Measurements from ENCODE around the gene RFXANK.

RFXANK gene

DNA sequence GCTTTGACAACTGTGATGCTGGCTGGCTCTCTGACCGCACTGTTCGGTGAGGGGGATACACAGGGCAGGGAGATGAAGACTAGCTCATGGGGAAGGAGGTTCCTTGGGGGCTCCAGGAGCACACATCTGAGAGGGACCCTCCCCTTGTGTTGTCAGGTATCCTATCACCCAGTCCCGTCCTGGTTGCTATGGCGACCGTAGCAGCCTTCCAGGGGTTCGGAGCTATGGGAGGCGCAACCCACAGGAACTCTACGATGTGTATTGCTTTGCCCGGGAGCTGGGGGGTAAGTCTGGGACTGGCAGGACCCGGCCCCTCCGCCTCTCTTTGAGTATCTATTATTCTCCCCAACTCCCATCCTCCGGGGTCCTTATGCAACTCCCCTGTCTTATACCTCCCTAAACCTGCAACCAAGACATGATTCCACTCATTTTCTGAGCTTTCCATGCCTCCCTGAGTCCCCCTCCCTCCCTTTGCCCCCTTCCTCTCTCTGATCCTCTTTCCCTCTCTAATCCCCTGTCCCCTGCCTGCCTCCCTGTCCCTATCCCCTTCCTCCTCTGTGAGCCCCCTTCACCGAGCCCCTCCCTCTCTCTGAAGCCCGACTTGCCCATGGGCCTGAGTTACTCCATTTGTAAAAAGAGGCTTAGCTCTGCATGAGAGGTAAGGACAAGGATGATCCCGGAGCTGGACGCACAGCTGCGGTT, 32.2 kb downstream of the RFXANK start:
- Histone ChIP-seq H3K27me3 (ENCODE audit: control insufficient read depth, insufficient read depth, low read length) (peaks cover 34% of the 10 kb centered on the region), H3K4me1 (ENCODE audit: control insufficient read depth, low read depth, low read length) (peaks cover 5% of the 10 kb centered on the region), H3K27ac (ENCODE audit: low read length) (no peak overlapping the region), H3K9me3 (ENCODE audit: control insufficient read depth, low read depth, low read length) (no peaks in the 10 kb centered on the region), H3K36me3 (ENCODE audit: control insufficient read depth, low read depth, low read length) (no peaks in the 10 kb centered on the region), H3K9ac (ENCODE audit: low read length) (no peak overlapping the region), H3K4me3 (ENCODE audit: low read length) (peak overlapping the region; percentile 44)

DNA sequence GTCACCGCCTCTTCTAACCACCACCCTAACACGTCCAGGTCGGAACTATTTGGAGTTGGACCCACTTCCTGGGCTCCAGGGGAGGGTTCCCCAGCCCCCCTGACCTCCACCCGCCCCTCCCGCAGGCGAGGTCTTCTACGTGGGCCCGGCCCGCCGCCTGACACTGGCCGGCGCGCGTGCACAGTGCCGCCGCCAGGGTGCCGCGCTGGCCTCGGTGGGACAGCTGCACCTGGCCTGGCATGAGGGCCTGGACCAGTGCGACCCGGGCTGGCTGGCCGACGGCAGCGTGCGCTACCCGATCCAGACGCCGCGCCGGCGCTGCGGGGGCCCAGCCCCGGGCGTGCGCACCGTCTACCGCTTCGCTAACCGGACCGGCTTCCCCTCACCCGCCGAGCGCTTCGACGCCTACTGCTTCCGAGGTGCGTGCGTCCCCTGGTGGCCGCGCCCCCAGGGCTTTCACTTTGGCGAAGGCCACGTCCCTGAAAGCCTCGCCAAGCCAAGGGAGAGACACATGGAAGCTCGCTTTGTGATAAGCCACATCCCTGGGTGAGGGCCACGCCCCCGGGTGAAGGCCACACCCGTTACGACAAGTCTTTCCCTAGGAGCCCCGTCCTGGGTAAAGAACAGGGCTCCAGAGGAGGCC, 32.9 kb downstream of the RFXANK start:
- H3K36me3 ChIP-seq (ENCODE audit: control insufficient read depth, low read depth, low read length), result no peaks in the 10 kb centered on the region
- peak overlapping the region; percentile 44 for H3K4me3 ChIP-seq (ENCODE audit: low read length)
- no peak overlapping the region for H3K9ac ChIP-seq (ENCODE audit: low read length)
- peaks cover 34% of the 10 kb centered on the region for H3K27me3 ChIP-seq (ENCODE audit: control insufficient read depth, insufficient read depth, low read length)
- H3K9me3 ChIP-seq (ENCODE audit: control insufficient read depth, low read depth, low read length), result no peaks in the 10 kb centered on the region
- peaks cover 5% of the 10 kb centered on the region for H3K4me1 ChIP-seq (ENCODE audit: control insufficient read depth, low read depth, low read length)
- no peak overlapping the region for H3K27ac ChIP-seq (ENCODE audit: low read length)

DNA sequence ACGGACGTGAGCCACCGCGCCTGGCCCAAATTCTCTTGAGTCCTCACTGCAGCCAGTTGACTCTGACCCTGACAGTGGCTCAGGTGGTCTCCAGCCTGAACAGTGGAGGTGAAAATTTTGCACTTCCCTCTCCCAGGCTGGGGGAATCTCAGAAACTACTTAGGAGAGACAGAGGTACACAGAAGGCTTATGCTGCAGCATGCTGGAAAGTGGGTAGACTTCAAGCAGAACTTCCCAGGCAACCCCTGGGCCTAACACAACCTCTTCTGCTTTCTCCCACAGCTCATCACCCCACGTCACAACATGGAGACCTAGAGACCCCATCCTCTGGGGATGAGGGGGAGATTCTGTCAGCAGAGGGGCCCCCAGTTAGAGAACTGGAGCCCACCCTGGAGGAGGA, 34.1 kb downstream of the RFXANK start:
- Histone ChIP-seq H3K4me1 (ENCODE audit: control insufficient read depth, low read depth, low read length) (peaks cover 5% of the 10 kb centered on the region), H3K9me3 (ENCODE audit: control insufficient read depth, low read depth, low read length) (no peaks in the 10 kb centered on the region), H3K9ac (ENCODE audit: low read length) (no peak overlapping the region), H3K36me3 (ENCODE audit: control insufficient read depth, low read depth, low read length) (no peaks in the 10 kb centered on the region), H3K27ac (ENCODE audit: low read length) (no peak overlapping the region), H3K4me3 (ENCODE audit: low read length) (no peak overlapping the region), H3K27me3 (ENCODE audit: control insufficient read depth, insufficient read depth, low read length) (peaks cover 34% of the 10 kb centered on the region)

DNA sequence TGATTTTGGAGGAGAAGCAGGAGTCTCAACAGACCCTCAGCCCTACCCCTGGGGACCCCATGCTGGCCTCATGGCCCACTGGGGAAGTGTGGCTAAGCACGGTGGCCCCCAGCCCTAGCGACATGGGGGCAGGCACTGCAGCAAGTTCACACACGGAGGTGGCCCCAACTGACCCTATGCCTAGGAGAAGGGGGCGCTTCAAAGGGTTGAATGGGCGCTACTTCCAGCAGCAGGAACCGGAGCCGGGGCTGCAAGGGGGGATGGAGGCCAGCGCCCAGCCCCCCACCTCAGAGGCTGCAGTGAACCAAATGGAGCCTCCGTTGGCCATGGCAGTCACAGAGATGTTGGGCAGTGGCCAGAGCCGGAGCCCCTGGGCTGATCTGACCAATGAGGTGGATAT, 34.6 kb downstream of the RFXANK start:
- Histone ChIP-seq H3K4me1 (ENCODE audit: control insufficient read depth, low read depth, low read length) (peaks cover 5% of the 10 kb centered on the region), H3K9me3 (ENCODE audit: control insufficient read depth, low read depth, low read length) (no peaks in the 10 kb centered on the region), H3K36me3 (ENCODE audit: control insufficient read depth, low read depth, low read length) (no peaks in the 10 kb centered on the region), H3K9ac (ENCODE audit: low read length) (no peak overlapping the region), H3K4me3 (ENCODE audit: low read length) (no peak overlapping the region), H3K27me3 (ENCODE audit: control insufficient read depth, insufficient read depth, low read length) (peaks cover 34% of the 10 kb centered on the region), H3K27ac (ENCODE audit: low read length) (no peak overlapping the region)

- H3K9me3 ChIP-seq (ENCODE audit: control insufficient read depth, low read depth, low read length), result no peaks in the 10 kb centered on the region
- H3K27ac ChIP-seq (ENCODE audit: low read length), result no peak overlapping the region
- no peak overlapping the region for H3K4me3 ChIP-seq (ENCODE audit: low read length)
- peaks cover 34% of the 10 kb centered on the region for H3K27me3 ChIP-seq (ENCODE audit: control insufficient read depth, insufficient read depth, low read length)
- no peaks in the 10 kb centered on the region for H3K36me3 ChIP-seq (ENCODE audit: control insufficient read depth, low read depth, low read length)
- peaks cover 5% of the 10 kb centered on the region for H3K4me1 ChIP-seq (ENCODE audit: control insufficient read depth, low read depth, low read length)
- no peak overlapping the region for H3K9ac ChIP-seq (ENCODE audit: low read length)
Measured at GRCh38 chr19:19227217-19227616, 35.2 kb downstream of the RFXANK start.

DNA sequence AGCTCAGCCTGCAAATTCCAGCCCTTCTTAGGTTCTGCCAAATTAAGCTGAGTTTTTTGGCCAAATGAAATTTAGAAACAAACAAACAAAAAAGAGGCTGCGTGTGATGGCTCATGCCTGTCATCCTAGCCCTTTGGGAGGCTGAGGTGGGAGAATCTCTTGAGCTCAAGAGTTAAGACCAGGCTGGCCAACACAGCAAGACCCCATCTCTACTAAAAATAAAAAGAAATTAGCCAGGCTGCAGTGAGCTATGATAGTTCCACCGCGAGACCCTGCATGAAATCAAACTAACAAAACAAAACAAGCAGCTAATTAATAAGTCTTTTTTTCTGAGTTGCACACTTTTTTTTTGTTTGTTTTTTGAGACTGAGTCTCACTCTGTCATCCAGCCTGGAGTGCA, 37.6 kb downstream of the RFXANK start:
- no peak overlapping the region for H3K27ac ChIP-seq (ENCODE audit: low read length)
- H3K27me3 ChIP-seq (ENCODE audit: control insufficient read depth, insufficient read depth, low read length), result peaks cover 18% of the 10 kb centered on the region
- H3K4me1 ChIP-seq (ENCODE audit: control insufficient read depth, low read depth, low read length), result peaks cover 5% of the 10 kb centered on the region
- no peak overlapping the region for H3K9ac ChIP-seq (ENCODE audit: low read length)
- no peaks in the 10 kb centered on the region for H3K36me3 ChIP-seq (ENCODE audit: control insufficient read depth, low read depth, low read length)
- peaks cover 5% of the 10 kb centered on the region for H3K9me3 ChIP-seq (ENCODE audit: control insufficient read depth, low read depth, low read length)
- H3K4me3 ChIP-seq (ENCODE audit: low read length), result no peak overlapping the region

DNA sequence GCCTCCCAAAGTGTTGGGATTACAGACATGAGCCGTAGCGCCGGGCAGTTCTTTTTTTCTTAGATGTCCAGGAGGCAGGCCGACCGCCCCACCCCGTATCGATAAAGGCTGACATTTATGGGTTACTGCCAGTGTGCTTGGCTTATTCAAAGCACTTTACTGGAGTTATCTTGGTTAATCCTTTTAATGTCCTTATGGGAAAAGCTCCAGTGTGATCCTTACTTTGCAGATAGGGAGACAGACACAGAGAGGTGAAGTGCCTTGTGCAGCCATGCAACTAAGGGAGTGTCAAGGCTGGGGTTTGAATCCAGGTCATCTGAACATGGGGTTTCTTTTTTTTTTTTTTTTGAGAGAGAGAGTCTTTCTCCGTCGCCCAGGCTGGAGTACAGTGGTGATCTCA, 38.9 kb downstream of the RFXANK start:
- Histone ChIP-seq H3K4me3 (ENCODE audit: low read length) (no peak overlapping the region), H3K27ac (ENCODE audit: low read length) (no peak overlapping the region), H3K27me3 (ENCODE audit: control insufficient read depth, insufficient read depth, low read length) (peaks cover 5% of the 10 kb centered on the region), H3K4me1 (ENCODE audit: control insufficient read depth, low read depth, low read length) (no peaks in the 10 kb centered on the region), H3K36me3 (ENCODE audit: control insufficient read depth, low read depth, low read length) (no peaks in the 10 kb centered on the region), H3K9ac (ENCODE audit: low read length) (no peak overlapping the region), H3K9me3 (ENCODE audit: control insufficient read depth, low read depth, low read length) (peaks cover 7% of the 10 kb centered on the region)

DNA sequence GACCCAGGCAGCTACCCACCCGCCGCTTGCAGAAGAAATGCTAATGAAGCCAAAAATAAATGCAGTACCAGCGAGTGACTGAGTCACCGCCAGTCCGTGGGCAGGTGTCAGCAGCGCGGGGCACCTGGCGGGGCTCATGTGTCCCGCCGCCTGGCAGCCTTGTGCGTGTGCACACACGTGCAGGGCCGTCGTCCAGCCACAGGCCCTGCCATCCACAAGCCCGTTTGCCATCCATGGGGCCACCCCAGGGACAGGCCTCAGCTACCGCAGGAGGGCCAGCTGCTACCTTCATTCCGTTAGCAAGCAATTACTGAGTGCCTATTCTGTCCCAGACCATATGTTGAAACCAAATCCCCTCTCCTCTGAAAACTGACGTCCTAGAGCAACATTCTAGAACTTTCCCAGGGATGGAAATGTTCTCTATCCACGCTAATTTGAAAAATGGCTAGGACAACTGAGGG, 40.2 kb downstream of the RFXANK start:
- Histone ChIP-seq H3K9me3 (ENCODE audit: control insufficient read depth, low read depth, low read length) (peaks cover 7% of the 10 kb centered on the region), H3K27me3 (ENCODE audit: control insufficient read depth, insufficient read depth, low read length) (no peaks in the 10 kb centered on the region), H3K4me1 (ENCODE audit: control insufficient read depth, low read depth, low read length) (no peaks in the 10 kb centered on the region), H3K27ac (ENCODE audit: low read length) (no peak overlapping the region), H3K9ac (ENCODE audit: low read length) (no peak overlapping the region), H3K4me3 (ENCODE audit: low read length) (no peak overlapping the region), H3K36me3 (ENCODE audit: control insufficient read depth, low read depth, low read length) (no peaks in the 10 kb centered on the region)

GRCh38 chr19:19234220-19234816, 42.3 kb downstream of the RFXANK start:
- Histone ChIP-seq H3K9ac (ENCODE audit: low read length) (no peak overlapping the region), H3K27me3 (ENCODE audit: control insufficient read depth, insufficient read depth, low read length) (no peaks in the 10 kb centered on the region), H3K4me3 (ENCODE audit: low read length) (no peak overlapping the region), H3K36me3 (ENCODE audit: control insufficient read depth, low read depth, low read length) (no peaks in the 10 kb centered on the region), H3K9me3 (ENCODE audit: control insufficient read depth, low read depth, low read length) (peaks cover 7% of the 10 kb centered on the region), H3K27ac (ENCODE audit: low read length) (no peak overlapping the region), H3K4me1 (ENCODE audit: control insufficient read depth, low read depth, low read length) (no peaks in the 10 kb centered on the region)

DNA sequence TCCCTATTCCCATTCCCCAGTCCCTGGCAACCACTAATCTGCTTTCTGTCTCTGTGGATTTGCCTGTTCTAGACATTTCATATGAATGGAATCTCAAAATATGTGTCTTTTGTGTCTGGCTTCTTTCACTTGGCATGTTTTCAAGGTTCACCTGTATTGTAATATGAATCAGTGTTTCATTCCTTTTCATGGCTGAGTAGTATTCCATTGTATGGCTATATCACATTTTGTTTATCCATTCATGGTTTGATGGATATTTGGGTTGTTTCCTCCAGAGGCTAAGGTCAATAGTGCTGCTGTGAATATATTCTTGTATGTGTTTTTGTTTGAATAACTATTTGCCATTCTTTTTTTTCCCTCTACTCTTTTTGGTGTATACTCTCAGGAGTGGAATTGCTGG, 44.1 kb downstream of the RFXANK start:
- no peaks in the 10 kb centered on the region for H3K4me1 ChIP-seq (ENCODE audit: control insufficient read depth, low read depth, low read length)
- H3K9ac ChIP-seq (ENCODE audit: low read length), result no peak overlapping the region
- no peaks in the 10 kb centered on the region for H3K36me3 ChIP-seq (ENCODE audit: control insufficient read depth, low read depth, low read length)
- no peak overlapping the region for H3K27ac ChIP-seq (ENCODE audit: low read length)
- H3K9me3 ChIP-seq (ENCODE audit: control insufficient read depth, low read depth, low read length), result peaks cover 7% of the 10 kb centered on the region
- no peaks in the 10 kb centered on the region for H3K27me3 ChIP-seq (ENCODE audit: control insufficient read depth, insufficient read depth, low read length)
- no peak overlapping the region for H3K4me3 ChIP-seq (ENCODE audit: low read length)

DNA sequence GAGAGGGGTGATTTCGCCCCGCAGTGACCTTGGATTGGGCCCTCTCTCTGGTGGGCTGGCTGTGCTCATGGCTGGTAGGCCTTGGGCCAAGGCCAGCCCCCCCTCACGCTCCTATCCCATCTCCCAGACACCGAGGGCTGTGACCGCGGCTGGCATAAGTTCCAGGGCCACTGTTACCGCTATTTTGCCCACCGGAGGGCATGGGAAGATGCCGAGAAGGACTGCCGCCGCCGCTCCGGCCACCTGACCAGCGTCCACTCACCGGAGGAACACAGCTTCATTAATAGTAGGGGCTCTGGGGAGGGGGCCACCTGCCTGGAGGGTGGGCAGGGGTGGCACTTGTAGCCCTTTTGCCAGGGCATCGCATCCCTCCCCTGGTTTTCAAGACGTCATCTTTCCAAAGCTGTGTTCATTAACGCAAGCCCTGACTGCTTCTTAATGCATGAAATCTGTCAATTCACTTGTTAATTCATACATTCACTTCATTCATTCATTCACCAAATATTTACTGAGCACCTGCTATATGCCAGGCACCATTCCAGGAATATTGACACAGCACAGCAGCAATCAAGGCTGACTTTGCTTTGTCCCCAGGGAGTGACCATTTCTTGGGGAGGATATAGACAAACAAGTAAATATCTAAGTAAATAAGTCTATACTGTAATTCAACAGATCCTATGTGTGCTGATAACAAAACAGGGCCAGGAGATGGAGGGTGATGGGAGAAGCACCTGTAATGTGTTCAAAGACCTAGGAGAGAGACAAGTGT, 46.3 kb downstream of the RFXANK start:
- Histone ChIP-seq H3K9me3 (ENCODE audit: control insufficient read depth, low read depth, low read length) (peaks cover 7% of the 10 kb centered on the region), H3K9ac (ENCODE audit: low read length) (no peak overlapping the region), H3K4me1 (ENCODE audit: control insufficient read depth, low read depth, low read length) (no peaks in the 10 kb centered on the region), H3K27me3 (ENCODE audit: control insufficient read depth, insufficient read depth, low read length) (no peaks in the 10 kb centered on the region), H3K27ac (ENCODE audit: low read length) (no peak overlapping the region), H3K4me3 (ENCODE audit: low read length) (no peak overlapping the region), H3K36me3 (ENCODE audit: control insufficient read depth, low read depth, low read length) (no peaks in the 10 kb centered on the region)

Measured in iPS-18a (cell line).